SHP77 (cell line): ENCODE results near the gene ARMC3.

Experiments
- DNase-seq, 2 experiments: peaks; one replicate each; lab custom pipeline; 2025; lab: John Stamatoyannopoulos, UW

Gene ARMC3

GRCh38 chr10:22992075-22992474 is 64.2 kb downstream of the ARMC3 start:
- DNase-seq, result no peak

GRCh38 chr10:22992621-22993020 is 64.8 kb downstream of the ARMC3 start:
- DNase-seq, result peak; percentile 27 to 32

GRCh38 chr10:22993314-22993713 is 65.5 kb downstream of the ARMC3 start:
- DNase-seq, result no peak

GRCh38 chr10:22997096-22997495 is 69.2 kb downstream of the ARMC3 start:
- no peak for DNase-seq

- no peak for DNase-seq
Observed at GRCh38 chr10:22998091-22998490, 70.2 kb downstream of the ARMC3 start.

- DNase-seq, result peak; percentile 17 to 39
Observed at GRCh38 chr10:22999942-23000341, 72.1 kb downstream of the ARMC3 start.

- DNase-seq, result no peak
Observed at GRCh38 chr10:23001901-23002516, 74.2 kb downstream of the ARMC3 start.

GRCh38 chr10:23005150-23005549 is 77.3 kb downstream of the ARMC3 start:
- DNase-seq, result no peak

GRCh38 chr10:23013581-23014335 is 85.9 kb downstream of the ARMC3 start:
- DNase-seq, result no peak

GRCh38 chr10:23015021-23015707 is 87.3 kb downstream of the ARMC3 start:
- no peak for DNase-seq

- DNase-seq, result no peak
Observed at GRCh38 chr10:23016636-23017035, 88.8 kb downstream of the ARMC3 start.

- DNase-seq, result no peak
Observed at GRCh38 chr10:23019633-23020032, 91.8 kb downstream of the ARMC3 start.

- no peak for DNase-seq
Observed at GRCh38 chr10:23021430-23021829, 93.6 kb downstream of the ARMC3 start.

- DNase-seq, result no peak
Observed at GRCh38 chr10:23024002-23024401, 96.1 kb downstream of the ARMC3 start.

GRCh38 chr10:23031318-23031717 is 103.5 kb downstream of the ARMC3 start:
- DNase-seq, result no peak

- DNase-seq, result no peak
Observed at GRCh38 chr10:23034790-23035189, 106.9 kb downstream of the ARMC3 start.

GRCh38 chr10:23035569-23035968 is 107.7 kb downstream of the ARMC3 start:
- peak in 1 of 2 experiments; percentile 9 for DNase-seq

GRCh38 chr10:23037152-23037551 is 109.3 kb downstream of the ARMC3 start:
- DNase-seq, result no peak

- no peak for DNase-seq
Observed at GRCh38 chr10:23037561-23037960, 109.7 kb downstream of the ARMC3 start.

- DNase-seq, result no peak
Observed at GRCh38 chr10:23038172-23038571, 110.3 kb downstream of the ARMC3 start.

GRCh38 chr10:23040002-23040401 is 112.1 kb downstream of the ARMC3 start:
- DNase-seq, result no peak

- DNase-seq, result no peak
Observed at GRCh38 chr10:23046027-23046426, 118.2 kb downstream of the ARMC3 start.
